ENCODE results near the gene UPK2. TPM values are rescaled to one million over a fixed set of nuclear protein-coding genes. Genes with fewer than 3 reads are reported as not detected.
"Not testable (repeated sequence)": the region's sequence is repeated elsewhere in the genome, so short reads cannot be mapped to it uniquely, and the experiment has no call there.

Gene UPK2
- total RNA-seq, 1 experiment from 2014 or later = not detected

DNA sequence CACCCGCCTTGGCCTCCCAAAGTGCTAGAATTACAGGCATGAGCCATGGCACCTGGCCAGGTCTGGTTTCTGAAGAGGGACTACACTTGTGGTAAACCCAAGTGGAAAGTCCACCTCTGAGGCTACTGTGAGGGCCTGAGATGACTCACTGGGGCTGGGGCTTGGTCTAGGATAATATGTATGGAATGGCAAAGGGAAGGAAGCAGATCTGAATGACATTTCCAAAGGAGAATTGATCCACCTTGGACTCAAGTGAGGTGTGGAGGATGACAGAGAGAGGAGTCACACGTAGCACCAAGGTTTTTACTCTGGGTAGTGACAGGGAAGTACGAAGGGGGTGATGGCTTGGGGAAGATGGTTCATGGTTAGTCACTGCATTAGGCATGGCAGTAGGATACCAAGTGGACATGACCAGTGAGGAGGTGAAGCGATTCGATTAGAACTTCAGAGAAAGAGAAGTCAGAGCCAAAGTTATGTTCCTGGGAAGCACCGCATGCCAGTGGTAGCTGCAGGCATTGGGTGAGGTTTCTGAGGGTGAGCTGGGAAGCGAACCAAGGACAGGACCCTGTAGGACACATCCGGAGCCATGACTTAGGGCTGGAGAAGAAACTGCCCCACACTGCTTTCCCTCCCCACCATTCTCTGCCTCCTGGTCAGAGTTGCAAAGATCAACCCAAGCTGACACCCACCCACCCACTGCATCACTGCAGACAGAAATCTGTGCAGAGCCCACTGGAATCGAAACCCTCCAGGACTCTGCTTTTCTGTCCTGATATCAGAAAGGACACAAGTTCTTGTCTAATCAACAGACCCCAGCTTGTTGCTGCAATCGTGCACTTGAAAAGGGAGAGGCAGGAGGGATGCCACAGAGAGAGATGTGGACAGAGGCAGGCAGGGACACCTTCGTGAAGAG lies 17.4 kb upstream of the UPK2 start:
- DNase-seq (ENCODE audit: low spot score) = peak; percentile 74

GRCh38 chr11:118939404-118939915 lies 16.6 kb upstream of the UPK2 start:
- no peak for DNase-seq (ENCODE audit: low spot score)

DNA sequence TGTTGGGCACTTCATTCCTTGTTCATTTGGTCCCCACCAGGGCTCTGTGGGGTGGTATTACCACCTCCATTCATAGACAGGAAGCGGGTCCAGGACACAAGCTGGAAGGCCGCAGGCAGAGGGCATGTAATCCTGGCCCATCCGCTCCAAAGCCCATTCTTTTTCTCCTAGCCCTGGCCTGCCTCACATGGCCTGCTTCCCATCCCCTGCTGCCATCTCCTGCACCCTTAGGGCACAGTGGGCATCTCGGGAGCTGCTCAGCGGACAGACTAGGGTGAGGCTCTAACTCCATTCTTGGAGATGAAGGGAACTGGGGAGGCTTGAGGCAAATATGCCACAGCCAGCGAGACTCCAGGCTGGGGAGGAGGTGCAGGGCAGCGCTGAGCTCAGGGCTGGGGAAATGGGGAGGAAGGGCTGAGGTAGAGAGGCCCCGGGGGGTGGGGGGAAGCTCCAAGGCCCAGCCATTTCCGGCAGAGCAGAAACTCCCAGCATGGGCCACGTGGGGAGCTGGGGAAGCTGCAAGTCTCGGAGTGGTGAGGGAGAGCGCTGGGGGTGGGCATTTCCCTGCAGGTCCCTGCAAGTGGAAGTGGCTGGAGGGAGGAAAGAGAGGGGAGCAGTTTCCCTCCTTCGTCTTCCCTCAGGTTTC lies 16.0 kb upstream of the UPK2 start:
- DNase-seq (ENCODE audit: low spot score) = no peak

DNA sequence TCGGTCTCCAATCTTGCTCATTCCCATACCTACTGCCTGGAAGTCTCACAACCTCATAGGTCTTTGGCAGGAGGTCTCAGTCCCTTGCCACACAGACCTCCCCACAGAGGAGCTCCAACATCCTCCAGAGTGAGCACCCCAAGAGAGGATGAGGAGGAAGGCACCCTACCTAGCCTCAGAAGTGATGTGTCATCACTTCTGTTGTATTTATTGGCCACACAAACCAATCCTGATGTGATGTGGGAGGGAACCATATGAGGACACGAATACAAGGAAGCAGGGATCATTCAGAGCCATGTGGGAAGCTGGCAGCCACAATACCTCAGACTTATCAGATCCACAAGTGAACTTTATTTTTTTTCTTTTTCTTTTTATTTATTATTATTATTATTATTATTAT lies 9.0 kb upstream of the UPK2 start:
- no peak for DNase-seq (ENCODE audit: low spot score)

- DNase-seq (ENCODE audit: low spot score) = peak; percentile 6
Observed at GRCh38 chr11:118948000-118948399, 8.1 kb upstream of the UPK2 start.

GRCh38 chr11:118953265-118953664 lies 2.8 kb upstream of the UPK2 start:
- no peak for DNase-seq (ENCODE audit: low spot score)

GRCh38 chr11:118953976-118954375 lies 2.1 kb upstream of the UPK2 start:
- not testable (repeated sequence) for DNase-seq (ENCODE audit: low spot score)

DNA sequence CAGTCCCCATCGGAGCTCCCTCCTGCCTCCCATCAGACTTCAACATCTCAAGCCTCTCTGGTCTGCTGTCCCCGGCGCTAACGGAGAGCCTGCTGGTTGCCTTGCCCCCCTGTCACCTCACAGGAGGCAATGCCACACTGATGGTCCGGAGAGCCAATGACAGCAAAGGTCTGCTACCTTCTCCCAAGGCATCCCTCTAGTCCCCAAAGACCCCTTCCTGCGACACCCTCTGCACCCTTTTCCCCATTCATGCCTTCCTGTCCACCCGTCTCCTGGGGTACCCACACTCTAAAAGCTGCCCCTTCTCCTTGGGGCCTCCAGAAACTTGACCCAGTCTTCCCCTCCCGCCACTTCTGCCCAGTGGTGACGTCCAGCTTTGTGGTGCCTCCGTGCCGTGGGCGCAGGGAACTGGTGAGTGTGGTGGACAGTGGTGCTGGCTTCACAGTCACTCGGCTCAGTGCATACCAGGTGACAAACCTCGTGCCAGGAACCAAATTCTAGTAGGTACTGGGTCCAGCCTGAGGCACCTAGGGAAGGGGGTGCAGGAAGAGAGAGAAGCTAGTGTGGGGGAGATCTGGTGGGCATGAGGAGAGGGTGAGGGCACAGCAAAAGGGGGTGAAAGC lies 860 bp downstream of the UPK2 start:
- no peak for DNase-seq (ENCODE audit: low spot score)

- DNase-seq (ENCODE audit: low spot score) = no peak
Observed at GRCh38 chr11:118957549-118957948, 1.5 kb downstream of the UPK2 start.

DNA sequence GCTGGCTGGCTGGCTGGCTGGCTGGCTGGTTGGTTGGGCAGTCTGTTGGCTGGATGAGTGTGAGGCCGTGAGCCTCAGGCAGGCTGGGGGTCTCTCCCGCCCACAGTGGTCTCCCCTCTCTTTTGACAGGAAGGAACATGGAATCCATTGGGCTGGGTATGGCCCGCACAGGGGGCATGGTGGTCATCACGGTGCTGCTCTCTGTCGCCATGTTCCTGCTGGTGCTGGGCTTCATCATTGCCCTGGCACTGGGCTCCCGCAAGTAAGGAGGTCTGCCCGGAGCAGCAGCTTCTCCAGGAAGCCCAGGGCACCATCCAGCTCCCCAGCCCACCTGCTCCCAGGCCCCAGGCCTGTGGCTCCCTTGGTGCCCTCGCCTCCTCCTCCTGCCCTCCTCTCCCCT lies 1.9 kb downstream of the UPK2 start:
- no peak for DNase-seq (ENCODE audit: low spot score)

GRCh38 chr11:118958577-118958976 lies 2.5 kb downstream of the UPK2 start:
- DNase-seq (ENCODE audit: low spot score) = no peak

- DNase-seq (ENCODE audit: low spot score) = no peak
Observed at GRCh38 chr11:118961189-118961588, 5.1 kb downstream of the UPK2 start.

DNA sequence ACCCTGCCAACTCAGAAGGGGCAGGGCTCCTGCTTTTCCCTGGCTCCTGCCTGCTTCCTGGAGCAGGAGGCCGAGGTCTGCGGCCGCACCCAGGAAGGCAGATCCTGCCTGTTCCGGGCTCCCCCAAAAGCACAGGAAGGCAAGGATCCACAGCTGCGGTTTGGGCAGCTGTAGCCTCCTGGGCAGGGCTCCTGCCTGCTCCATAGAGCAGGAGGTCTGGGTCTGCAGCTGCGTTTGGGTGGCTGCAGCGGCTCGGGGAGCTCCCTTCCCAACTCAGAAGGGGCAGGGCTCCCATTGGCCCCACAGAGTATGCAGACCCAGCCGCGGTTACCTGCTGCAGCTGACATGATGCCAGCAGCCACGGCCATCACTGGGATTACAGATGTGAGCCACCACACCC lies 5.5 kb downstream of the UPK2 start:
- no peak for DNase-seq (ENCODE audit: low spot score)

GRCh38 chr11:118969508-118969907 lies 13.4 kb downstream of the UPK2 start:
- not testable (repeated sequence) for DNase-seq (ENCODE audit: low spot score)

- no peak for DNase-seq (ENCODE audit: low spot score)
Observed at GRCh38 chr11:118971646-118972045, 15.5 kb downstream of the UPK2 start, which contains the start of gene FOXR1. TSS of gene FOXR1 (plus strand) at chr11:118971761. CDS start at chr11:118971932, 171 bp downstream.

DNA sequence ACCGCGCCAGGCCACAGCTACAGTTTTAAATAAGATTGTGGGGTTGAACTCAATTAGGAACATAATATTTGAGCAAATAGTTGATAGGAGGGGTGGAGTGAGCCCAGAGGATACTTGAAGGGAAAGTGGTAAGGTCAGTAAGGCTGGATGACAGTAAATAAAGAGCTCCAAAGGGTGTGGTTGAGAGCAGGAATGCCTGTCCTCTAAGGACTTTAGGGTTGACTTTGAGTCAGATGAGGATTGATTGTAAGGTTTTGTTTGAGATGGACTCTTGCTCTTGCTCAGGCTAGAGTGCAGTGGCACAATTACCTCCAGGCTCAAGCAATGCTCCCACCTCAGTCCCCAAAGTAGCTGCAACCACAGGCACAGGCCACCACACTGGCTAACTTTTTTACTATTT lies 17.9 kb downstream of the UPK2 start:
- no peak for DNase-seq (ENCODE audit: low spot score)

- no peak for DNase-seq (ENCODE audit: low spot score)
Observed at GRCh38 chr11:118975771-118976709, 19.9 kb downstream of the UPK2 start.

DNA sequence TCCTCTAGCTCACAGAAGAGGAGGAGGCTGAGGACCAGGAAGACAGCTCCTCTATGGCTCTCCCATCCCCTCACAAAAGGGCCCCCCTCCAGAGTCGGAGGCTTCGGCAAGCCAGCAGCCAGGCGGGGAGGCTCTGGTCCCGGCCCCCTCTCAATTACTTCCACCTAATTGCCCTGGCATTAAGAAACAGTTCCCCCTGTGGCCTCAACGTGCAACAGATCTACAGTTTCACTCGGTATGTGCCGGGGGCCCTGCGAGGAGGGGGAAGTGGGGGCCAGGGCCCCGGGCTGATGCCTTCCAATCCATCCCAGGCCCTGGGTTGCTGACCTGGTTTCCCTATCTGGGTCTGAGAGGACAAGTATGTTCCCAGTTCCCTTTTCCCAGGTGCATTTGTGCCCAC lies 23.3 kb downstream of the UPK2 start:
- no peak for DNase-seq (ENCODE audit: low spot score)

DNA sequence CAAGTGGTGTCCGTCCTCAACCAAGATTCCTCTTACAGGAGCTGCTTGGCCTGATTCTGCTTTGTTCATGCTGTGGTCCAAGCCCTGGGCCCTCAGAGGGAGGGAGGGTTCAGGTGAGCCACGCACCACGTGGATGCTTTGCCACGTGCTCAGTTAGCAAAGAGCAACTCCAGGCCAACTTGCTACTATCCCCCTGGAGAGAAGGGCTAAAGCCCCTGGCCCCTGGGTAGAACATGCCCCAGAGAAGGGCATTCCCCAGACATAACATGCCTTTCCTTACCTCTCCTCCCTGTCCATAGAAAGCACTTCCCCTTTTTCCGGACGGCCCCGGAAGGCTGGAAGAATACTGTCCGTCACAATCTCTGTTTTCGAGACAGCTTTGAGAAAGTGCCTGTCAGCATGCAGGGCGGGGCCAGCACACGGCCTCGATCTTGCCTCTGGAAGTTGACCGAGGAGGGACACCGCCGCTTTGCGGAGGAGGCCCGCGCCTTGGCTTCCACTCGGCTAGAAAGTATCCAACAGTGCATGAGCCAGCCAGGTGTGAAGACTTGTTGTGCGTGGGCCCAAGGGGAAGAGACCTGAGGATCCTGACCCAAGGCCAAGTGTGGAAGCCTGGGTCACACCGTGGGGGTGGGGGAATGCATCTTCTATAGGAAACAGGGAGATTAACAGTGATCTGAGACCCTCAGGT lies 24.2 kb downstream of the UPK2 start:
- no peak for DNase-seq (ENCODE audit: low spot score)

DNA sequence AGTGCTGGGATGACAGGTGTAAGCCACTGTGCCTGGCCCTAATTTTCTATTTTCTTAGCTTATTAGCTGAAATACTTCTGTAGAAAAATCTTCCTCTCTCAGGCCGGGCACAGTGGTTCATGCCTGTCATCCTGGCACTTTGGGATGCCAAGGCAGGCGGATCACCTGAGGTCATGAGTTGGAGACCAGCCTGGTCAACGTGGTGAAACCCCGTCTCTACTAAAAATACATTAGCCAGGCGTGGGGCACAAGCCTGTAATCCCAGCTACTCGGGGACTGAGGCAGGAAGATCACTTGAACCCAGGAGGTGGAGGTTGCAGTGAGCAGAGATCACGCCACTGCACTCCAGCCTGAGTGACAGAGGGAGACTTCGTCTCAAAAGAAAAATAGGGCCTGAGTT lies 28.2 kb downstream of the UPK2 start:
- DNase-seq (ENCODE audit: low spot score) = not testable (repeated sequence)

DNA sequence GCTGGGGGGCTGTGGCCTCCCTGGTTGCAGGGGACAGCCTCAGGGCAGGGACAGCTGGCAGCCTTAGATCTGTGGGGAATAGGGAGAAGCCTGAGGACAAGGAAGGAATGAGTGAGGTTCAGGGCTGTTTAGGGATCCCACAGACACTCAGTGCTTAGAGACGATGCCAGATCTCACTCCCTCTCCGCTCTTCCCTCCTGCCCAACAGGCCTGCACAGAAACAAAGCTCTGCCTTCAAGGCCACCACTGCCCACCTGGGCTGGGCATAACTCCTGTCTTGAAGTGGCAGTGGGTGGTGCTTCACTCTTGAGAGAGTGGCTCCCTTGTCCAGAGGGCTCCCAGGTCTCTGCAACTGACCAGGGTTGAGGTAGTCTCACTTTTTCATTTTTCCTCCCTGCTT lies 28.7 kb downstream of the UPK2 start:
- DNase-seq (ENCODE audit: low spot score) = no peak
